ENCODE data around the gene PCGF3. TPM values are rescaled to one million over a fixed set of nuclear protein-coding genes. Genes with fewer than 3 reads are reported as not detected.
A peak's percentile ranks its signal among the peaks of the same experiment; 100 is the strongest.
"Not testable (repeated sequence)": the region's sequence is repeated elsewhere in the genome, so short reads cannot be mapped to it uniquely, and the experiment has no call there.

PCGF3 gene
- total RNA-seq, 6 experiments from 2014 or later = 13.0 to 23.5 (median 14.7) TPM

GRCh38 chr4:797066-797465 is 91.4 kb downstream of the PCGF3 start:
- no peak for TF ChIP-seq POLR2A (IDR thresholded peaks at IDR 0.05)
- peak in 2 of 4 donors; percentile 18 to 19 for TF ChIP-seq CTCF (IDR thresholded peaks at IDR 0.05)
- Histone ChIP-seq H3K27ac (no peak overlapping the region), H3K36me3 (no peaks in the 10 kb centered on the region), H3K4me3 (no peak overlapping the region), H3K9me3 (no peaks in the 10 kb centered on the region), H3K4me1 (peaks cover 0 to 19% (median 0%) of the 10 kb centered on the region in 4 donors), H3K27me3 (no peaks in the 10 kb centered on the region)
- DNase-seq (peak; percentile 59 to 73 (median 70)), ATAC-seq (peak; percentile 90 to 93 (median 92))
- intact Hi-C loops (cut with DNase I) = no loop called here
- 23% methylated on average over 1 of the region's 4 CpGs for WGBS (ENCODE audit: insufficient coverage, low coverage, low lambda C conversion rate, missing lambda C conversion rate)

- H3K9me3 ChIP-seq = no peaks in the 10 kb centered on the region
- H3K36me3 ChIP-seq = no peaks in the 10 kb centered on the region
- no peaks in the 10 kb centered on the region for H3K27me3 ChIP-seq
- TF ChIP-seq CTCF (IDR thresholded peaks at IDR 0.05) (no peak), POLR2A (IDR thresholded peaks at IDR 0.05) (no peak)
- intact Hi-C loops (cut with DNase I) = no loop called here
- H3K4me1 ChIP-seq = peaks cover 0 to 7% (median 0%) of the 10 kb centered on the region in 4 donors
- ATAC-seq (no peak), DNase-seq (peak in 1 of 3 donors; percentile 34)
- 91% methylated on average over 10 of the region's 13 CpGs for WGBS (ENCODE audit: insufficient coverage, low coverage, low lambda C conversion rate, missing lambda C conversion rate)
- H3K27ac ChIP-seq = no peak overlapping the region
- no peak overlapping the region for H3K4me3 ChIP-seq
These were observed 95.9 kb downstream of the PCGF3 start for GRCh38 chr4:801436-802124.

GRCh38 chr4:803884-804283 is 98.3 kb downstream of the PCGF3 start:
- 94% methylated on average over 9 of the region's 13 CpGs for WGBS (ENCODE audit: insufficient coverage, low coverage, low lambda C conversion rate, missing lambda C conversion rate)
- Histone ChIP-seq H3K4me1 (no peaks in the 10 kb centered on the region), H3K4me3 (no peak overlapping the region), H3K27me3 (no peaks in the 10 kb centered on the region), H3K36me3 (no peaks in the 10 kb centered on the region), H3K27ac (no peak overlapping the region), H3K9me3 (no peaks in the 10 kb centered on the region)
- ATAC-seq = no peak
- peak in 1 of 3 donors; percentile 28 for DNase-seq
- no peak for TF ChIP-seq POLR2A (IDR thresholded peaks at IDR 0.05)
- TF ChIP-seq CTCF (IDR thresholded peaks at IDR 0.05) = no peak
- intact Hi-C loops (cut with DNase I) = no loop called here

- WGBS (ENCODE audit: insufficient coverage, low coverage, low lambda C conversion rate, missing lambda C conversion rate) = 76% methylated on average over 12 of the region's 44 CpGs
- Histone ChIP-seq H3K9me3 (no peaks in the 10 kb centered on the region), H3K36me3 (no peaks in the 10 kb centered on the region), H3K4me1 (no peaks in the 10 kb centered on the region), H3K27ac (no peak overlapping the region), H3K4me3 (no peak overlapping the region), H3K27me3 (no peaks in the 10 kb centered on the region)
- TF ChIP-seq CTCF (IDR thresholded peaks at IDR 0.05) (no peak), POLR2A (IDR thresholded peaks at IDR 0.05) (no peak)
- no peak for ATAC-seq
- DNase-seq = peak in 1 of 3 donors; percentile 50
- intact Hi-C loops (cut with DNase I) = no loop called here
These were observed 99.2 kb downstream of the PCGF3 start for GRCh38 chr4:804804-805203.

- DNase-seq; H3K36me3 ChIP-seq; H3K4me3 ChIP-seq; H3K27me3 ChIP-seq; intact Hi-C loops (cut with DNase I); ATAC-seq; H3K4me1 ChIP-seq; H3K9me3 ChIP-seq; H3K27ac ChIP-seq: not testable (repeated sequence)
- 86% methylated on average over 4 of the region's 4 CpGs for WGBS (ENCODE audit: insufficient coverage, low coverage, low lambda C conversion rate, missing lambda C conversion rate)
These were observed 101.3 kb downstream of the PCGF3 start for GRCh38 chr4:806979-807378.

Measured in right lobe of liver (tissue), 6 donors.